Measurements from ENCODE around the gene IRF1. TPM values are rescaled to one million over a fixed set of nuclear protein-coding genes. Genes with fewer than 3 reads are reported as not detected.

The IRF1 gene
- total and polyA plus RNA-seq, 2 of the 8 experiments (the other 6 are each of a cell fraction or from before 2014, with no cell fraction given), result 4.0 to 8.5 TPM

DNA sequence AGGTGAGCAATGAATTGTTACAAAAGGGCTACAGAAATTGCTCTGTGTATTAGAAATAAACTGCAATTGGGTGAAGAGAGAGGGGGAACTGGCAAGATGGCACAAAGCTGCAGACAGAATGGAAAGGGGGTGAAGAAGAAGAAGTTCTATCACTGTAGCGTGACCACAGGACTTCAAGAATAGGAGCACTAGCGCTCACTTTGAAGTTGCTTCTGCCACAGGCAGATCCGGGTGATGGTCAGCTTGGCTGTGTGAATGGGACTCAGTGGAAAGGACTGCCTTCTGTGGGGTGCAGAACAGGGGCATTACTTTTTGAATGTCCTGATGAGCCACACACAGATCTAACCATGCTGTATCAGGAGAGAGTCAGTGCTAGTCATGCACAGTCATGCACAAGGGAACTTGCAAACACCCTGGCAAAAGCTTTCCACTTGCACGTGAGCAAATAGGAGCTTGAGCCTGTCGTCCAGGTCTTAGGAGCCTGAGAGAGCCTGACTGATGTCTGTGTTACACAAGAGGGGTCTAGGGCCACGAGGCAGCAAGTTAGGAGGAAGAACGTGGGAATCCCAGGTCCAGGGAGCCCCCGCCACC is 36.5 kb upstream of the IRF1 start (continued):
- TF ChIP-seq, protein P1, sequence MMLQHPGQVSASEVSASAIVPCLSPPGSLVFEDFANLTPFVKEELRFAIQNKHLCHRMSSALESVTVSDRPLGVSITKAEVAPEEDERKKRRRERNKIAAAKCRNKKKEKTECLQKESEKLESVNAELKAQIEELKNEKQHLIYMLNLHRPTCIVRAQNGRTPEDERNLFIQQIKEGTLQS (IDR thresholded peaks at IDR 0.05; ENCODE audit: insufficient read depth, low read depth, low read length), result no peak
- TF ChIP-seq CHD1 (IDR thresholded peaks at IDR 0.05; ENCODE audit: low read depth, low read length) (no peak), NRF1 (IDR thresholded peaks at IDR 0.05; ENCODE audit: low read depth, low read length) (no peak), TAF7 (optimal IDR thresholded peaks at IDR 0.05; ENCODE audit: borderline replicate concordance, low read depth, low read length) (no peak), YY1 (IDR thresholded peaks at IDR 0.05; ENCODE audit: low read depth, low read length) (no peak), KDM4A (IDR thresholded peaks at IDR 0.05; ENCODE audit: low read depth, low read length, severe bottlenecking) (no peak)
- TF ChIP-seq, protein P2, sequence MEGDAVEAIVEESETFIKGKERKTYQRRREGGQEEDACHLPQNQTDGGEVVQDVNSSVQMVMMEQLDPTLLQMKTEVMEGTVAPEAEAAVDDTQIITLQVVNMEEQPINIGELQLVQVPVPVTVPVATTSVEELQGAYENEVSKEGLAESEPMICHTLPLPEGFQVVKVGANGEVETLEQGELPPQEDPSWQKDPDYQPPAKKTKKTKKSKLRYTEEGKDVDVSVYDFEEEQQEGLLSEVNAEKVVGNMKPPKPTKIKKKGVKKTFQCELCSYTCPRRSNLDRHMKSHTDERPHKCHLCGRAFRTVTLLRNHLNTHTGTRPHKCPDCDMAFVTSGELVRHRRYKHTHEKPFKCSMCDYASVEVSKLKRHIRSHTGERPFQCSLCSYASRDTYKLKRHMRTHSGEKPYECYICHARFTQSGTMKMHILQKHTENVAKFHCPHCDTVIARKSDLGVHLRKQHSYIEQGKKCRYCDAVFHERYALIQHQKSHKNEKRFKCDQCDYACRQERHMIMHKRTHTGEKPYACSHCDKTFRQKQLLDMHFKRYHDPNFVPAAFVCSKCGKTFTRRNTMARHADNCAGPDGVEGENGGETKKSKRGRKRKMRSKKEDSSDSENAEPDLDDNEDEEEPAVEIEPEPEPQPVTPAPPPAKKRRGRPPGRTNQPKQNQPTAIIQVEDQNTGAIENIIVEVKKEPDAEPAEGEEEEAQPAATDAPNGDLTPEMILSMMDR (IDR thresholded peaks at IDR 0.05; ENCODE audit: control extremely low read depth in 1 of 3, insufficient read depth in 1 of 3, low read depth in 1 of 3, low read length in 3 of 3), result no peak
- TF ChIP-seq, protein P3, sequence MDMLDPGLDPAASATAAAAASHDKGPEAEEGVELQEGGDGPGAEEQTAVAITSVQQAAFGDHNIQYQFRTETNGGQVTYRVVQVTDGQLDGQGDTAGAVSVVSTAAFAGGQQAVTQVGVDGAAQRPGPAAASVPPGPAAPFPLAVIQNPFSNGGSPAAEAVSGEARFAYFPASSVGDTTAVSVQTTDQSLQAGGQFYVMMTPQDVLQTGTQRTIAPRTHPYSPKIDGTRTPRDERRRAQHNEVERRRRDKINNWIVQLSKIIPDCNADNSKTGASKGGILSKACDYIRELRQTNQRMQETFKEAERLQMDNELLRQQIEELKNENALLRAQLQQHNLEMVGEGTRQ (IDR thresholded peaks at IDR 0.05; ENCODE audit: low read length), result no peak

Measured in H1 (cell line).